Cardiac fibroblast (primary cell): ENCODE data around the gene ERC2.

Experiments
- DNase-seq, 2 donors: peaks; one replicate each; pipeline versions ENCODE4 v3.0.0 to v3.0.0-alpha.2; 2010; ENCODE audit warnings: low read depth in 2 of 2
- H3K4me3 ChIP-seq, 2 donors: replicated peaks in 1 of 2; 1 replicate in 1 of 2; 2 replicates in 1 of 2; pipeline ENCODE4 v1.5.1; 2011; ENCODE audit warnings: low read depth in 2 of 2, low read length in 2 of 2, mild to moderate bottlenecking in 2 of 2, moderate library complexity in 1 of 2
- TF ChIP-seq, protein P1 (sequence below): IDR thresholded peaks from one replicate; pipeline ENCODE4 v1.5.1; 2011; ENCODE audit warnings: low read depth, mild to moderate bottlenecking, low read length, inconsistent platforms

Gene ERC2

DNA sequence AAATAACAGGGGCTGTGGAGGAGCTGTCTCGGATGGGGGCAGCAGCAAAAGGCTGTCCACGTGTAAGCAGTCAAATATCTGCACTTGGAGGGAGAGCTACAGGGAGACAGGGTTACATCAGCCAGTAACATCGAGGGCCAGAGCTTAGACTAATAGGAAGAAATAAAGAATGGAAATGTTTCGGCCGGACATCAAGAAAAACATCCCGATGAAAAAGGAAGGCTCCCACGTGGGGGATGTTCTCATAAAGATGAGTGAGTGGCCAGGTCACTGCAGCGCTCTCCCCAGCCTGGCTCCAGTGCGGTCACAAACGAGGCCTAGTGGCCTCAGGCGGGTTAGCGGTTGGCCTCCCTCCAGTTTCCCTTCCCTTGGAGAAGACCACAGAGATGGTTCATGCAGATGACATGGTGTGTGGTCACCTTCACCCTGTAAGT is 925.1 kb downstream of the ERC2 start:
- TF ChIP-seq, protein P1, sequence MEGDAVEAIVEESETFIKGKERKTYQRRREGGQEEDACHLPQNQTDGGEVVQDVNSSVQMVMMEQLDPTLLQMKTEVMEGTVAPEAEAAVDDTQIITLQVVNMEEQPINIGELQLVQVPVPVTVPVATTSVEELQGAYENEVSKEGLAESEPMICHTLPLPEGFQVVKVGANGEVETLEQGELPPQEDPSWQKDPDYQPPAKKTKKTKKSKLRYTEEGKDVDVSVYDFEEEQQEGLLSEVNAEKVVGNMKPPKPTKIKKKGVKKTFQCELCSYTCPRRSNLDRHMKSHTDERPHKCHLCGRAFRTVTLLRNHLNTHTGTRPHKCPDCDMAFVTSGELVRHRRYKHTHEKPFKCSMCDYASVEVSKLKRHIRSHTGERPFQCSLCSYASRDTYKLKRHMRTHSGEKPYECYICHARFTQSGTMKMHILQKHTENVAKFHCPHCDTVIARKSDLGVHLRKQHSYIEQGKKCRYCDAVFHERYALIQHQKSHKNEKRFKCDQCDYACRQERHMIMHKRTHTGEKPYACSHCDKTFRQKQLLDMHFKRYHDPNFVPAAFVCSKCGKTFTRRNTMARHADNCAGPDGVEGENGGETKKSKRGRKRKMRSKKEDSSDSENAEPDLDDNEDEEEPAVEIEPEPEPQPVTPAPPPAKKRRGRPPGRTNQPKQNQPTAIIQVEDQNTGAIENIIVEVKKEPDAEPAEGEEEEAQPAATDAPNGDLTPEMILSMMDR = no peak
- no peak overlapping the region for H3K4me3 ChIP-seq
- DNase-seq = no peak

DNA sequence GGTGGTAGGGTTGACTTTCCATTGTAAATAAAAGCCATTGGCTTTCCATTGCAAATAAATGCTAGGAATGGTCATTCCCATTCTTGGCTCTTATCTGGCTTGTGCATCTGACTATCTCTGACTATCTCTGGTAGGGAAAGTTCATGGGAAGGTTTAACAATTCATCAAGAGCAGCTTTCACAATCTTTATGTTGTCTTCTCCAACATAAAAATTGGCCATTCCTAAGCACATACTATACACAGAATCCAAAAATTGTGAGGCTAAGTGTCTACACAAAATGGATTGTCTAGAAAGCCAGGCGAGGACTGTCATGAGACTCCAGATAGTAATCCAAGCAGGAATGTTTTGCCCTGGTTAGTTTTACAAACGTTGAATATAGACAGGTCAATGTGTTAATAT is 926.8 kb downstream of the ERC2 start:
- no peak for DNase-seq
- H3K4me3 ChIP-seq = no peak overlapping the region
- TF ChIP-seq, protein P1 = no peak

DNA sequence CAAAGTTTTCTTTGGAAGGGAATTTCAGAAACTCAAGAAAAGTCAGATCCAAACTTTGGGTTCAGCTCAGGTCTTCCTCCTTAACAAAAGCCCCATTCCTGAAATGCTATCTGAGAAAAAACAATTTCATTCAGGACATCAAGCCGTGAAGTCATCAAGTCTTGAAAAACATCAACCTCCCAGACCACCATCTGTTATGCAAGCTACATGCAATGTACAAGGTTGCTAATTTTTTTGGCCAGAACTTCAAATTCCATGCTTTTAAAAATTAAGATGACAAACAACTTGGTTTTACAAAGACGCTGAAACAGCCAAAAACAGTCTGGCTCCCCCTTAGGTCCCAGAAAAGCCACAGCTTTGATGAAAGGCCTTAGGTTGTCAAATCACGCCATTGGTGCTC is 927.3 kb downstream of the ERC2 start:
- TF ChIP-seq, protein P1 = no peak
- no peak for DNase-seq
- no peak overlapping the region for H3K4me3 ChIP-seq

DNA sequence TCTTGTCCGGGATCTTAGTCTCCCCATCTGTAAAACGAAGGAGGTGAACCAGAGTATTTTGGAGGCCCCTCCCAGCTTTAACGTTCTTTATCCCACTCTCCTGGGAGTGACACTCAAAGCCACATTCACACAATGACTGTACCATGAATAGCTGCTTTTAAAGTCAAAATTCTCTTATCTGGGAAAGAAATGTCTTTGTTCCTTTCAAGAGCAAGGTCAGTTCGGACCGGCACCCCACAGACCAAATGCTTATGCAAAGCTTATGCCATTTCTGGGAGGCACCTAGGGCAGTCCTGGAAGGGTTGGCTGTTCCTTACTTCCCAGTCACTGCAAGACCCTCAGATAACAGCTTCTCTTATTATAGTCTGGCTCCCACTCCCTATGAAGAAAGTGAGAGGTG is 927.7 kb downstream of the ERC2 start:
- no peak overlapping the region for H3K4me3 ChIP-seq
- TF ChIP-seq, protein P1 = no peak
- DNase-seq = no peak

DNA sequence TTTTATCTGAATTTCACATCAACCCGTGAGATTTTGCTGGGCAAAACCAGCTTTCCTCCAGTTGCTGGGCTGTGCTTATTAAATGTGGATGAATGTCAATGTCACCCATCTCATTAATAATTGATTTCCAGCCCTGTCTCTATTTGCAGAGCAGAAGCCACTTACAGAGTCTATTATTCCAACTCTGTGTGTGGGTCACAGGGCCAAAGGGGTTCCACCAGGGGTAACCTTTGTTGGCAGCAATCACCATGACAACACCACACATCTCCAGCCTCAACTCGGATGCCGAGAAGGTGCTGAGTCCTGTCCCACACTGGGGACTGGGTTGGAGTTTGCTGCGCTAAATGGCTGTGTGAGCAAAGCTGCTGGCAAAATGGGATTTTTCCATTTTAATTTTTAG is 930.1 kb downstream of the ERC2 start:
- no peak for DNase-seq
- no peak overlapping the region for H3K4me3 ChIP-seq
- TF ChIP-seq, protein P1 = no peak

DNA sequence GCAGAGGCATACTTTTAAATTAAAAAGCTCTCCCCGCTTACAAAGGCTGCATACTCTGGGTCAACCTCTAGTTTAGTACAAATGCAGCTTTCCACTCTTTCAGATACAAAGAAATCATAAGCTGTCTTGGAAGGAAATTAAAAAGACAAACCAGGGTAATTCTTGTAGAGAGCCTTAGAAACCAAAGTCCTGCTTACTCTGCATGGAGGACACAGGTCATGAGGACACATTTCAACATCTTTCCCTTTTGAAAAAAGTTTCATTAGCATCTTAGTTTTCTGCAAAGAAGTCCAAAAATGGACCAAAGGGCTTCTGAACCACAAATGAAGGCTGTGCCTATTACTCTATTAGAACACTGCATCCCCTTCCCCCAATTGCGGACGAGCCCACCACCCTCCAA is 930.7 kb downstream of the ERC2 start:
- no peak for DNase-seq
- no peak overlapping the region for H3K4me3 ChIP-seq
- TF ChIP-seq, protein P1 = no peak

DNA sequence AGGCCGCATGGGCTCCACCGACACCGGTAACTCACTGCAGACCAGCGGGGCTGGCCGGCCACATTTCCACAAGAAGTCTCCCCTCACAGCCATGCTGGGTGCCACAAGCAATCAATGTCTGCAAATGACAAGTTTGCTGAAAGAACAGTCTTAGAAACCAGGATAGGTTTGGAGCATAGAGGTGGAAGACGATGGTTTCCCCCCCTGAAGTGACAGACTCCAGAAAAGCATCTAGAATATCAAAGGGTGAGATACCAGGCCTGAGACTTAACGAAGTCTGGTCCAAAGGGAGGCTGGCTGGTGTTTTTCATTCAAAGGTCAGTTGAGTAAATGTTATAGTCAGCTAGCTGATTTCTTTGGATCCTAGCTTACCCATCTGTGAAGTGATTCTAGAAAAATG is 931.1 kb downstream of the ERC2 start:
- H3K4me3 ChIP-seq = no peak overlapping the region
- TF ChIP-seq, protein P1 = no peak
- no peak for DNase-seq
